ENCODE data around the gene DNAJC24. TPM values are rescaled to one million over a fixed set of nuclear protein-coding genes. Genes with fewer than 3 reads are reported as not detected.

DNAJC24 gene
- total and polyA plus RNA-seq, 9 of the 15 experiments (the other 6 are each of a cell fraction or from before 2014, with no cell fraction given) = 12.2 to 31.9 (median 16.9) TPM

DNA sequence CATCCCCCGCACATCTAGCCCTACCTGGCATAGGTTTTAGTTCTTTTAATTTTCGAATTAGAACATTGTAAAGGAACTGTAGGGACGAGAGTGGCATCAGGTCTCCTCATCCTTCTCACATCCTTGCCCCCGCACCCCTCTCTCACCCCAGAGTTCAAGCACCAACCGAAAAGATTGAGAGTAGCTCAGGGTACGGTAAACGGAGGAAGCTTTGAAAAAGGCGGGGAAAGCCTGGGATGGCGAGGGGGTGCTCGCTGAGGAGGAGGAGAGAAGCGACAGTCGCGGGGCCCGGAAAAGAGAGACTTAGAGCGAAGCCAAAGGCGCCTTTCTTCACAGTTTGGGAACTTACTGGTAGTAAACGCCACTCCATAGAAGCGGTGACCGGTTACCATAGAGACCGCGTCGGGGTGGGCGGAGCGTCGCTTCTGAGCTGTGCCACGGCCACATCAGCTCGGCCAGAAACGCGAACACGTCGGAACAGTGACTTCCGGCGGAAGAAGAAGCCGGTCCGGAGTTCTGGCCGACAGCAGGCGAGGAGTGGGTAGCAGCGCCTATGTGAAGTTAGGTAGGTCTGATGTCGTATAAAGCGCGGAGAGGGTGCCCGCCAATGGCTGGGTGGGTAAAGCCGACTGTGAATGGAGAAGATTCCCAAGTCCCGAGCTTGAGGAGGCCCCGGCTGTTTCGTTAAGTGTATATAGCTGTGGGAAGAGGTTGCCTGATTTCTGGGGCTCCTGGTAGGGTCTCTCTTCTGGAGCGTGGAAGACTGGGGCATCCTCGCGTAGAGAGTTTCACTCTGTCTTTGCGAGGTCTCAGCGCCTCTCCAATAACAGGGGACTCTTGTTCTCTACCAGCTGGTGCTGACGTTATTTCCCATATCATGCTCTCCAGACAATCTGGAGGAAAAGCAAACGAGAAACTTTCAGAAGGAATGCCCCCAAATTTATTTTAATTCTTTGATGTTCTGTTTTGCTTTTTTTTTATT is at the start of gene DNAJC24, which contains the start of gene DCDC1 (continued):
- TF ChIP-seq SRSF3 (IDR thresholded peaks at IDR 0.05; ENCODE audit: insufficient read depth, low read length) (no peak), ATF1 (CRISPR knock-in tag; IDR thresholded peaks at IDR 0.05) (no peak), ATF1 (tag; IDR thresholded peaks at IDR 0.05) (peak; percentile 88), KAT8 (IDR thresholded peaks at IDR 0.05; ENCODE audit: low read depth) (no peak), ZNF197 (CRISPR knock-in tag; IDR thresholded peaks at IDR 0.05; ENCODE audit: low read depth) (peak; percentile 61; the same call in 1 of the 2 replicates), NFYB (IDR thresholded peaks at IDR 0.05; ENCODE audit: extremely low read depth, insufficient read length) (no peak), ESRRA (IDR thresholded peaks at IDR 0.05; ENCODE audit: borderline replicate concordance, low read depth) (peak; percentile 26; the same call in 1 of the 2 replicates), CCNT2 (IDR thresholded peaks at IDR 0.05; ENCODE audit: borderline replicate concordance, extremely low read depth, insufficient read length, low read depth, low read length) (peak; percentile 40), SIX5 (IDR thresholded peaks at IDR 0.05; ENCODE audit: borderline replicate concordance in 1 of 2, insufficient read depth in 1 of 2, low read depth in 1 of 2, low read length in 2 of 2) (no peak; a peak in 1 of 4 replicates), TRIM24 (IDR thresholded peaks at IDR 0.05) (peak in 1 of 2 experiments; percentile 97; a peak in 2 of 4 replicates), ZNF347 (CRISPR knock-in tag; IDR thresholded peaks at IDR 0.05; ENCODE audit: low read depth) (no peak), NFRKB (IDR thresholded peaks at IDR 0.05; ENCODE audit: low read depth) (no peak), NCOA6 (IDR thresholded peaks at IDR 0.05) (no peak), MEF2D (tag; conservative IDR thresholded peaks at IDR 0.05; ENCODE audit: low read depth) (no peak), MCM7 (IDR thresholded peaks at IDR 0.05) (no peak), JUNB (CRISPR knock-in tag; conservative IDR thresholded peaks at IDR 0.05) (no peak), SRF (CRISPR knock-in tag; IDR thresholded peaks at IDR 0.05) (no peak), NR2F6 (CRISPR knock-in tag; IDR thresholded peaks at IDR 0.05) (no peak), TCF3 (CRISPR knock-in tag; IDR thresholded peaks at IDR 0.05) (no peak; the same call in 1 of the 2 replicates)
- TF ChIP-seq, protein P1, sequence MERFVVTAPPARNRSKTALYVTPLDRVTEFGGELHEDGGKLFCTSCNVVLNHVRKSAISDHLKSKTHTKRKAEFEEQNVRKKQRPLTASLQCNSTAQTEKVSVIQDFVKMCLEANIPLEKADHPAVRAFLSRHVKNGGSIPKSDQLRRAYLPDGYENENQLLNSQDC (CRISPR knock-in tag; IDR thresholded peaks at IDR 0.05) = no peak
- TF ChIP-seq, protein P2, sequence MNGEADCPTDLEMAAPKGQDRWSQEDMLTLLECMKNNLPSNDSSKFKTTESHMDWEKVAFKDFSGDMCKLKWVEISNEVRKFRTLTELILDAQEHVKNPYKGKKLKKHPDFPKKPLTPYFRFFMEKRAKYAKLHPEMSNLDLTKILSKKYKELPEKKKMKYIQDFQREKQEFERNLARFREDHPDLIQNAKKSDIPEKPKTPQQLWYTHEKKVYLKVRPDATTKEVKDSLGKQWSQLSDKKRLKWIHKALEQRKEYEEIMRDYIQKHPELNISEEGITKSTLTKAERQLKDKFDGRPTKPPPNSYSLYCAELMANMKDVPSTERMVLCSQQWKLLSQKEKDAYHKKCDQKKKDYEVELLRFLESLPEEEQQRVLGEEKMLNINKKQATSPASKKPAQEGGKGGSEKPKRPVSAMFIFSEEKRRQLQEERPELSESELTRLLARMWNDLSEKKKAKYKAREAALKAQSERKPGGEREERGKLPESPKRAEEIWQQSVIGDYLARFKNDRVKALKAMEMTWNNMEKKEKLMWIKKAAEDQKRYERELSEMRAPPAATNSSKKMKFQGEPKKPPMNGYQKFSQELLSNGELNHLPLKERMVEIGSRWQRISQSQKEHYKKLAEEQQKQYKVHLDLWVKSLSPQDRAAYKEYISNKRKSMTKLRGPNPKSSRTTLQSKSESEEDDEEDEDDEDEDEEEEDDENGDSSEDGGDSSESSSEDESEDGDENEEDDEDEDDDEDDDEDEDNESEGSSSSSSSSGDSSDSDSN (IDR thresholded peaks at IDR 0.05; ENCODE audit: borderline replicate concordance in 1 of 2, low read depth in 2 of 2, low read length in 2 of 2) = peak; percentile 87 to 89
- TF ChIP-seq, protein P3, sequence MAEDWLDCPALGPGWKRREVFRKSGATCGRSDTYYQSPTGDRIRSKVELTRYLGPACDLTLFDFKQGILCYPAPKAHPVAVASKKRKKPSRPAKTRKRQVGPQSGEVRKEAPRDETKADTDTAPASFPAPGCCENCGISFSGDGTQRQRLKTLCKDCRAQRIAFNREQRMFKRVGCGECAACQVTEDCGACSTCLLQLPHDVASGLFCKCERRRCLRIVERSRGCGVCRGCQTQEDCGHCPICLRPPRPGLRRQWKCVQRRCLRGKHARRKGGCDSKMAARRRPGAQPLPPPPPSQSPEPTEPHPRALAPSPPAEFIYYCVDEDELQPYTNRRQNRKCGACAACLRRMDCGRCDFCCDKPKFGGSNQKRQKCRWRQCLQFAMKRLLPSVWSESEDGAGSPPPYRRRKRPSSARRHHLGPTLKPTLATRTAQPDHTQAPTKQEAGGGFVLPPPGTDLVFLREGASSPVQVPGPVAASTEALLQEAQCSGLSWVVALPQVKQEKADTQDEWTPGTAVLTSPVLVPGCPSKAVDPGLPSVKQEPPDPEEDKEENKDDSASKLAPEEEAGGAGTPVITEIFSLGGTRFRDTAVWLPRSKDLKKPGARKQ (CRISPR knock-in tag; IDR thresholded peaks at IDR 0.05) = no peak
- TF ChIP-seq, protein P4, sequence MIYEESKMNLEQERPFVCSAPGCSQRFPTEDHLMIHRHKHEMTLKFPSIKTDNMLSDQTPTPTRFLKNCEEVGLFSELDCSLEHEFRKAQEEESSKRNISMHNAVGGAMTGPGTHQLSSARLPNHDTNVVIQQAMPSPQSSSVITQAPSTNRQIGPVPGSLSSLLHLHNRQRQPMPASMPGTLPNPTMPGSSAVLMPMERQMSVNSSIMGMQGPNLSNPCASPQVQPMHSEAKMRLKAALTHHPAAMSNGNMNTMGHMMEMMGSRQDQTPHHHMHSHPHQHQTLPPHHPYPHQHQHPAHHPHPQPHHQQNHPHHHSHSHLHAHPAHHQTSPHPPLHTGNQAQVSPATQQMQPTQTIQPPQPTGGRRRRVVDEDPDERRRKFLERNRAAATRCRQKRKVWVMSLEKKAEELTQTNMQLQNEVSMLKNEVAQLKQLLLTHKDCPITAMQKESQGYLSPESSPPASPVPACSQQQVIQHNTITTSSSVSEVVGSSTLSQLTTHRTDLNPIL (CRISPR knock-in tag; IDR thresholded peaks at IDR 0.05) = no peak

All from K562 (cell line).